GM18951 (cell line): ENCODE results near the gene FGF6.
"Not testable (repeated sequence)": the region's sequence is repeated elsewhere in the genome, so short reads cannot be mapped to it uniquely, and the experiment has no call there.

ENCODE experiments used
- POLR2A ChIP-seq: IDR thresholded peaks from 4 replicates; pipeline ENCODE4 v1.6.1; 2011; ENCODE audit warnings: mild to moderate bottlenecking; ENCODE audit not compliant: insufficient read length, insufficient read depth; ENCODE audit errors: extremely low read depth
- in situ Hi-C: fragments of 300-500 bp; cut with MboI; formaldehyde crosslinking; loops from one replicate; pipeline ENCODE4 v1.12.0; 2022; ENCODE audit warnings: low sequenced_read_pairs, mixed read lengths, inconsistent platforms; ENCODE audit not compliant: unreplicated experiment

Gene FGF6

DNA sequence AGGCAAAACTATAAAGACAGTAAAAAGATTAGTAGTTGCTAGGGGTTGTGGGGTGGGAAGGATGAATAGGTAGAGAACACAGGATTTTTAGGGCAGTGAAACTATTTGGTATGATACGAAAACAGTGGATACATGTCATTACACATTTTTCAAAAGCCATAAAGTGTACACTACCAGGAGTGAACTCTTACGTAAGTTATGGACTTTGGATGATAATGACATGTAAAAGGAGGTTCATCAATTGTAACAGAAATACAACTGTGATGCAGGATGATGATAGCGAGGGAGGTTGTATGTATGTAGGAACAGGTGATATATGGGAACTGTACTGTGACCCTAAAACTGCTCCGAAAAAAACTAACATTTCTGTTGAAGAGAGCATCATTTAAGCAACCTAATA, 15.1 kb upstream of the FGF6 start:
- TF ChIP-seq POLR2A: no peak
- in situ Hi-C loops: no loop called here

- in situ Hi-C loops: not testable (repeated sequence)
Measured at GRCh38 chr12:4455849-4456248, 10.2 kb upstream of the FGF6 start.

- TF ChIP-seq POLR2A: no peak
- in situ Hi-C loops: no loop called here
Measured at GRCh38 chr12:4454315-4454860, 8.8 kb upstream of the FGF6 start.

DNA sequence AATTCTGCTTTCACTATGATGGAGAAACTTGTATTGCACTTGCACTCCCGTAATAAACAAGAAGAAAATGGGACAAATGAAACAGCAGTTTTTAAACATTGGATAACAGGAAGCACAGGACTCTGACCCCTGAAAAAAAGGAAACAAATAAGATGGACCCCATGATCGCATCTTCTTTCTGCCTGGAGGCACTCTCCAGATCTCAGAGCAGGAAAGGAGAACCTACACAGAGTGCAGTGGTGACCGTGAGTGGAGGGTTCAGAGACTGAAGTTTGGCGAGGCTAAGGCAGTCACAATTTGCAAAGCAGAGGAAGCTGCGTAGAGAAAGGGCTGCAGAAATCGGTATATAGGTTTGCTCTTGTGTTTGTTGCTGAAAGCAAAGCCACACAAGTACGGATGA, 6.1 kb upstream of the FGF6 start:
- TF ChIP-seq POLR2A: no peak
- in situ Hi-C loops: no loop called here

GRCh38 chr12:4450551-4451112, 5.0 kb upstream of the FGF6 start:
- no peak for TF ChIP-seq POLR2A
- in situ Hi-C loops: no loop called here

GRCh38 chr12:4449851-4450221, 4.2 kb upstream of the FGF6 start:
- in situ Hi-C loops: loop anchor here (10.0 kb wide), 1 partner anchor 75 kb away; no protein-coding TSS in a partner anchor
- TF ChIP-seq POLR2A: no peak

- in situ Hi-C loops: loop anchor here (10.0 kb wide), 1 partner anchor 76 kb away; no protein-coding TSS in a partner anchor
- TF ChIP-seq POLR2A: no peak
Measured at GRCh38 chr12:4448943-4449850, 3.6 kb upstream of the FGF6 start.

- in situ Hi-C loops: loop anchor here (10.0 kb wide), 1 partner anchor 76 kb away; no protein-coding TSS in a partner anchor
Measured at GRCh38 chr12:4448371-4448940, 2.8 kb upstream of the FGF6 start.

GRCh38 chr12:4447151-4447550, 1.5 kb upstream of the FGF6 start:
- TF ChIP-seq POLR2A: no peak
- in situ Hi-C loops: loop anchor here (10.0 kb wide), 1 partner anchor 78 kb away; no protein-coding TSS in a partner anchor

More at GRCh38 chr12:4448371-4448940, 2.8 kb upstream of the FGF6 start:
- TF ChIP-seq POLR2A: no peak

- no peak for TF ChIP-seq POLR2A
- in situ Hi-C loops: loop anchor here (10.0 kb wide), 1 partner anchor 78 kb away; no protein-coding TSS in a partner anchor
Measured at GRCh38 chr12:4446335-4446734, 720 bp upstream of the FGF6 start.

DNA sequence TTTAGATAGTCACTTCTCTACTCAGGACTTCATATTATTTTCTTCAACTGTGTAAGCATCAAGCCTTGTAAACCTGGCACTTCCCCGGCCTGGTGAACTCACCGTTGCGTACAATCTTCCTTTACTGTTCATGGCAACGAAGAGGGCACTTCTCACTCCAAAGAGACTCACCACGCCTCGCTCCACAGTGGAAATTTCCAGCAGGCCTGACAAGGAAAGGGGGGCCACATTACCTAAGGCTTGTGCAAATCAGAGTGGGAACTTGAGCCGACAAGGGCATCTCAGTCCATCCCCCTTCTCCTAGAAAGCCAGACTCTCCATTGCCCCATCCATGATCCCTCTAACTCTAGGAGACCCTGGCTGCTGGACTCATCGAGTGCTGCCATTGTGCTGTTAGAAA, 1.6 kb downstream of the FGF6 start:
- in situ Hi-C loops: loop anchor here (10.0 kb wide), 1 partner anchor 81 kb away; no protein-coding TSS in a partner anchor
- no peak for TF ChIP-seq POLR2A

GRCh38 chr12:4443616-4444015, 2.0 kb downstream of the FGF6 start:
- TF ChIP-seq POLR2A: no peak
- in situ Hi-C loops: loop anchor here (10.0 kb wide), 1 partner anchor 81 kb away; no protein-coding TSS in a partner anchor
